Measurements from ENCODE around the gene IGLL1. TPM values are rescaled to one million over a fixed set of nuclear protein-coding genes. Genes with fewer than 3 reads are reported as not detected.
"Not testable (repeated sequence)": the region's sequence is repeated elsewhere in the genome, so short reads cannot be mapped to it uniquely, and the experiment has no call there.

Gene IGLL1
- total RNA-seq, 1 donor from 2014 or later: not detected

GRCh38 chr22:23542933-23543332, 37.2 kb downstream of the IGLL1 start:
- Histone ChIP-seq H3K36me3 (no peaks in the 10 kb centered on the region), H3K79me2 (ENCODE audit: low read depth) (no peaks in the 10 kb centered on the region), H3K27ac (no peak overlapping the region), H3F3A (ENCODE audit: low read depth) (no peaks in the 10 kb centered on the region), H3K4me3 (no peak overlapping the region), H3K4me1 (peaks cover 5% of the 10 kb centered on the region), H3K4me2 (no peak overlapping the region), H3K27me3 (peaks cover 12% of the 10 kb centered on the region), H4K20me1 (ENCODE audit: low read depth) (no peaks in the 10 kb centered on the region), H3K9me3 (ENCODE audit: low read depth) (no peaks in the 10 kb centered on the region), H3K9ac (no peak overlapping the region), H2AFZ (replicated peaks) (no peak overlapping the region)
- peaks cover 2% of the 10 kb centered on the region for H3K36me3 Mint-ChIP-seq
- TF ChIP-seq EZH2 (IDR thresholded peaks at IDR 0.05) (no peak), EZH2phosphoT487 (IDR thresholded peaks at IDR 0.05) (no peak), CTCF (IDR thresholded peaks at IDR 0.05) (no peak)
- peaks cover 27% of the 10 kb centered on the region for H3K4me1 Mint-ChIP-seq
- no peak overlapping the region for H3K27ac Mint-ChIP-seq
- DNase-seq (ENCODE audit: low spot score): no peak
- H3K27me3 Mint-ChIP-seq (ENCODE audit: insufficient read depth, low read depth): no peaks in the 10 kb centered on the region
- no peak overlapping the region for H3K4me3 Mint-ChIP-seq
- H3K9me3 Mint-ChIP-seq: peaks cover 15% of the 10 kb centered on the region

- DNase-seq (ENCODE audit: low spot score); H3K27ac ChIP-seq; H3K27ac Mint-ChIP-seq; H3K4me3 Mint-ChIP-seq; H3K4me1 ChIP-seq; H3K9me3 Mint-ChIP-seq; H3K79me2 ChIP-seq (ENCODE audit: low read depth); H3F3A ChIP-seq (ENCODE audit: low read depth); H3K9me3 ChIP-seq (ENCODE audit: low read depth); H4K20me1 ChIP-seq (ENCODE audit: low read depth); H3K4me2 ChIP-seq; H3K36me3 Mint-ChIP-seq; H3K4me3 ChIP-seq; H3K27me3 Mint-ChIP-seq (ENCODE audit: insufficient read depth, low read depth); H3K9ac ChIP-seq; H3K36me3 ChIP-seq: not testable (repeated sequence)
- peaks cover 32% of the 10 kb centered on the region for H3K4me1 Mint-ChIP-seq
- H3K27me3 ChIP-seq: peaks cover 18% of the 10 kb centered on the region
- H2AFZ ChIP-seq (replicated peaks): peak overlapping the region; percentile 31
Observed at GRCh38 chr22:23542391-23542790, 37.7 kb downstream of the IGLL1 start.

- peaks cover 23% of the 10 kb centered on the region for H3K27me3 ChIP-seq
- not testable (repeated sequence) for H3F3A ChIP-seq (ENCODE audit: low read depth); H3K79me2 ChIP-seq (ENCODE audit: low read depth); H3K27ac Mint-ChIP-seq; H3K9me3 Mint-ChIP-seq; H3K27me3 Mint-ChIP-seq (ENCODE audit: insufficient read depth, low read depth); H3K36me3 Mint-ChIP-seq; H3K4me3 ChIP-seq; H3K36me3 ChIP-seq; H3K27ac ChIP-seq; H3K4me3 Mint-ChIP-seq; H3K9ac ChIP-seq; H3K9me3 ChIP-seq (ENCODE audit: low read depth); H4K20me1 ChIP-seq (ENCODE audit: low read depth); H3K4me2 ChIP-seq
- DNase-seq (ENCODE audit: low spot score): peak; percentile 47
- H2AFZ ChIP-seq (replicated peaks): peak overlapping the region; percentile 31
- H3K4me1 Mint-ChIP-seq: peaks cover 37% of the 10 kb centered on the region
- peak; percentile 66 for TF ChIP-seq CTCF (IDR thresholded peaks at IDR 0.05)
- H3K4me1 ChIP-seq: peaks cover 14% of the 10 kb centered on the region
Observed at GRCh38 chr22:23541849-23542281, 38.2 kb downstream of the IGLL1 start.

- H3K79me2 ChIP-seq (ENCODE audit: low read depth); H3K9ac ChIP-seq: not testable (repeated sequence)
- H3K4me1 Mint-ChIP-seq: peaks cover 47% of the 10 kb centered on the region
Observed at GRCh38 chr22:23540837-23541236, 39.3 kb downstream of the IGLL1 start.

GRCh38 chr22:23539839-23540198, 40.3 kb downstream of the IGLL1 start:
- H3K27me3 Mint-ChIP-seq (ENCODE audit: insufficient read depth, low read depth); H2AFZ ChIP-seq (replicated peaks); H3K9me3 ChIP-seq (ENCODE audit: low read depth); H3K36me3 ChIP-seq; H3K36me3 Mint-ChIP-seq; H3K9ac ChIP-seq; H3K9me3 Mint-ChIP-seq; DNase-seq (ENCODE audit: low spot score); H3K4me2 ChIP-seq; H4K20me1 ChIP-seq (ENCODE audit: low read depth); H3K79me2 ChIP-seq (ENCODE audit: low read depth); H3K27ac ChIP-seq; H3K27ac Mint-ChIP-seq; H3K4me3 Mint-ChIP-seq; H3F3A ChIP-seq (ENCODE audit: low read depth); H3K4me3 ChIP-seq: not testable (repeated sequence)
- peaks cover 25% of the 10 kb centered on the region for H3K27me3 ChIP-seq
- H3K4me1 Mint-ChIP-seq: peaks cover 53% of the 10 kb centered on the region
- peaks cover 28% of the 10 kb centered on the region for H3K4me1 ChIP-seq

More at GRCh38 chr22:23540837-23541236, 39.3 kb downstream of the IGLL1 start:
- H3K27ac ChIP-seq; H3K4me3 ChIP-seq; H3K36me3 Mint-ChIP-seq; DNase-seq (ENCODE audit: low spot score); H3K36me3 ChIP-seq; H2AFZ ChIP-seq (replicated peaks); H3K4me2 ChIP-seq; H4K20me1 ChIP-seq (ENCODE audit: low read depth); H3K27me3 Mint-ChIP-seq (ENCODE audit: insufficient read depth, low read depth); H3K27ac Mint-ChIP-seq; H3K9me3 Mint-ChIP-seq; H3F3A ChIP-seq (ENCODE audit: low read depth); H3K4me3 Mint-ChIP-seq; H3K9me3 ChIP-seq (ENCODE audit: low read depth): not testable (repeated sequence)
- H3K27me3 ChIP-seq: peaks cover 25% of the 10 kb centered on the region
- H3K4me1 ChIP-seq: peaks cover 20% of the 10 kb centered on the region

All from neural progenitor cell (in vitro differentiated cells).